ENCODE data around the gene NR6A1.

- TF ChIP-seq, protein P1, sequence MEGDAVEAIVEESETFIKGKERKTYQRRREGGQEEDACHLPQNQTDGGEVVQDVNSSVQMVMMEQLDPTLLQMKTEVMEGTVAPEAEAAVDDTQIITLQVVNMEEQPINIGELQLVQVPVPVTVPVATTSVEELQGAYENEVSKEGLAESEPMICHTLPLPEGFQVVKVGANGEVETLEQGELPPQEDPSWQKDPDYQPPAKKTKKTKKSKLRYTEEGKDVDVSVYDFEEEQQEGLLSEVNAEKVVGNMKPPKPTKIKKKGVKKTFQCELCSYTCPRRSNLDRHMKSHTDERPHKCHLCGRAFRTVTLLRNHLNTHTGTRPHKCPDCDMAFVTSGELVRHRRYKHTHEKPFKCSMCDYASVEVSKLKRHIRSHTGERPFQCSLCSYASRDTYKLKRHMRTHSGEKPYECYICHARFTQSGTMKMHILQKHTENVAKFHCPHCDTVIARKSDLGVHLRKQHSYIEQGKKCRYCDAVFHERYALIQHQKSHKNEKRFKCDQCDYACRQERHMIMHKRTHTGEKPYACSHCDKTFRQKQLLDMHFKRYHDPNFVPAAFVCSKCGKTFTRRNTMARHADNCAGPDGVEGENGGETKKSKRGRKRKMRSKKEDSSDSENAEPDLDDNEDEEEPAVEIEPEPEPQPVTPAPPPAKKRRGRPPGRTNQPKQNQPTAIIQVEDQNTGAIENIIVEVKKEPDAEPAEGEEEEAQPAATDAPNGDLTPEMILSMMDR (IDR thresholded peaks at IDR 0.05), result no peak
- TF ChIP-seq EP300 (IDR thresholded peaks at IDR 0.05), result no peak
These were observed 8.5 kb downstream of the NR6A1 start for GRCh38 chr9:124762633-124763032.

All from ovary (tissue), 3 donors.